ENCODE results near the gene ZIC1. TPM values are rescaled to one million over a fixed set of nuclear protein-coding genes. Genes with fewer than 3 reads are reported as not detected.

ZIC1 gene
- total and polyA plus RNA-seq, 2 of the 4 experiments (the other 2 are of a cell fraction): not detected

GRCh38 chr3:147360646-147361453 lies 48.3 kb upstream of the ZIC1 start:
- Histone ChIP-seq H3K9me1 (ENCODE audit: insufficient read depth, low read length) (no peaks in the 10 kb centered on the region), H3K18ac (ENCODE audit: low read depth, low read length) (no peak overlapping the region), H3K56ac (ENCODE audit: extremely low read depth, insufficient read depth, low read length) (no peak overlapping the region), H3K23ac (ENCODE audit: low read depth, low read length) (no peak overlapping the region), H2BK20ac (ENCODE audit: low read depth, low read length) (no peak overlapping the region), H2BK5ac (ENCODE audit: low read depth, low read length, poor library complexity, severe bottlenecking) (no peak overlapping the region), H3K4me2 (ENCODE audit: low read depth, low read length) (no peak overlapping the region), H4K5ac (ENCODE audit: low read depth, low read length) (no peak overlapping the region), H4K8ac (ENCODE audit: low read depth in 2 of 2, low read length in 2 of 2) (no peak overlapping the region), H3K4me3 (ENCODE audit: insufficient read depth, low read depth, low read length) (no peak overlapping the region), H3K27me3 (ENCODE audit: control insufficient read depth, insufficient read depth, low read length) (peaks cover 74% of the 10 kb centered on the region), H2BK15ac (ENCODE audit: low read depth, low read length) (no peak overlapping the region), H3K4ac (ENCODE audit: low read depth, low read length) (no peak overlapping the region), H2AK9ac (replicated peaks; ENCODE audit: low read depth, low read length, poor library complexity) (no peak overlapping the region), H4K20me1 (ENCODE audit: insufficient read depth, low read length) (no peaks in the 10 kb centered on the region), H3K9me3 (ENCODE audit: control insufficient read depth, insufficient read depth, low read length) (peaks cover 15% of the 10 kb centered on the region), H3K9ac (ENCODE audit: low read depth, low read length) (no peak overlapping the region), H3K27ac (ENCODE audit: insufficient read depth, low read length) (no peak overlapping the region), H3K79me1 (ENCODE audit: low read depth in 1 of 2, low read length in 2 of 2) (no peaks in the 10 kb centered on the region), H2BK120ac (ENCODE audit: low read depth, low read length) (no peak overlapping the region), H3K14ac (replicated peaks; ENCODE audit: low read depth, low read length) (no peak overlapping the region), H3K36me3 (ENCODE audit: control insufficient read depth, insufficient read depth, low read length) (no peaks in the 10 kb centered on the region), H2AFZ (replicated peaks; ENCODE audit: low read length, poor library complexity) (no peak overlapping the region), H2AK5ac (ENCODE audit: low read depth, low read length) (no peak overlapping the region), H3K4me1 (ENCODE audit: control insufficient read depth, insufficient read depth, low read length) (no peaks in the 10 kb centered on the region), H4K91ac (ENCODE audit: insufficient read depth, low read depth, low read length) (no peak overlapping the region)
- TF ChIP-seq CHD1 (IDR thresholded peaks at IDR 0.05; ENCODE audit: low read depth, low read length): no peak
- TF ChIP-seq NFE2L2 (IDR thresholded peaks at IDR 0.05; ENCODE audit: low read depth, low read length): no peak
- TF ChIP-seq, protein P1, sequence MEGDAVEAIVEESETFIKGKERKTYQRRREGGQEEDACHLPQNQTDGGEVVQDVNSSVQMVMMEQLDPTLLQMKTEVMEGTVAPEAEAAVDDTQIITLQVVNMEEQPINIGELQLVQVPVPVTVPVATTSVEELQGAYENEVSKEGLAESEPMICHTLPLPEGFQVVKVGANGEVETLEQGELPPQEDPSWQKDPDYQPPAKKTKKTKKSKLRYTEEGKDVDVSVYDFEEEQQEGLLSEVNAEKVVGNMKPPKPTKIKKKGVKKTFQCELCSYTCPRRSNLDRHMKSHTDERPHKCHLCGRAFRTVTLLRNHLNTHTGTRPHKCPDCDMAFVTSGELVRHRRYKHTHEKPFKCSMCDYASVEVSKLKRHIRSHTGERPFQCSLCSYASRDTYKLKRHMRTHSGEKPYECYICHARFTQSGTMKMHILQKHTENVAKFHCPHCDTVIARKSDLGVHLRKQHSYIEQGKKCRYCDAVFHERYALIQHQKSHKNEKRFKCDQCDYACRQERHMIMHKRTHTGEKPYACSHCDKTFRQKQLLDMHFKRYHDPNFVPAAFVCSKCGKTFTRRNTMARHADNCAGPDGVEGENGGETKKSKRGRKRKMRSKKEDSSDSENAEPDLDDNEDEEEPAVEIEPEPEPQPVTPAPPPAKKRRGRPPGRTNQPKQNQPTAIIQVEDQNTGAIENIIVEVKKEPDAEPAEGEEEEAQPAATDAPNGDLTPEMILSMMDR (conservative IDR thresholded peaks at IDR 0.05; ENCODE audit: low read depth, low read length): no peak
- TF ChIP-seq BHLHE40 (IDR thresholded peaks at IDR 0.05; ENCODE audit: low read depth, low read length): no peak
- TF ChIP-seq MXI1 (IDR thresholded peaks at IDR 0.05; ENCODE audit: borderline replicate concordance, low read depth, low read length): no peak
- TF ChIP-seq SMC3 (IDR thresholded peaks at IDR 0.05; ENCODE audit: low read depth, low read length): no peak
- TF ChIP-seq RFX5 (IDR thresholded peaks at IDR 0.05; ENCODE audit: low read depth, low read length): no peak
- TF ChIP-seq, protein P2, sequence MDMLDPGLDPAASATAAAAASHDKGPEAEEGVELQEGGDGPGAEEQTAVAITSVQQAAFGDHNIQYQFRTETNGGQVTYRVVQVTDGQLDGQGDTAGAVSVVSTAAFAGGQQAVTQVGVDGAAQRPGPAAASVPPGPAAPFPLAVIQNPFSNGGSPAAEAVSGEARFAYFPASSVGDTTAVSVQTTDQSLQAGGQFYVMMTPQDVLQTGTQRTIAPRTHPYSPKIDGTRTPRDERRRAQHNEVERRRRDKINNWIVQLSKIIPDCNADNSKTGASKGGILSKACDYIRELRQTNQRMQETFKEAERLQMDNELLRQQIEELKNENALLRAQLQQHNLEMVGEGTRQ (IDR thresholded peaks at IDR 0.05; ENCODE audit: low read depth, low read length): no peak
- no peak for TF ChIP-seq FOS (IDR thresholded peaks at IDR 0.05; ENCODE audit: low read depth, low read length)
- TF ChIP-seq RCOR1 (IDR thresholded peaks at IDR 0.05; ENCODE audit: insufficient replicate concordance, low read length): no peak
- TF ChIP-seq RAD21 (IDR thresholded peaks at IDR 0.05; ENCODE audit: low read length): no peak
- TF ChIP-seq POLR2A (IDR thresholded peaks at IDR 0.05; ENCODE audit: low read depth, low read length): no peak
- WGBS, 2 experiments (ENCODE audit: extremely low coverage in 2 of 2, insufficient read length in 1 of 2): 0% methylated on average over 1 of the region's 21 CpGs; no CpG with 5 or more reads in 1 of the 2 experiments
- BruUV-seq (replicated peaks): no TSS peak
- dilution Hi-C loops (cut with HindIII; ENCODE audit: low sequenced_read_pairs, unreplicated experiment): no loop called here
- POLR2A ChIA-PET (ENCODE audit: unreplicated experiment): no interaction called here
- no peak for ATAC-seq (ENCODE audit: low read depth)
- DNase-seq: no peak
- in situ Hi-C loops (cut with MboI; ENCODE audit: low sequenced_read_pairs): no loop called here
- CTCF ChIA-PET: no interaction called here
- intact Hi-C loops (cut with micrococcal nuclease): no loop called here

Data from IMR-90 (cell line).